Activated naive CD8-positive, alpha-beta T cell (primary cell): ENCODE results near the gene MRPL46.
A peak's percentile ranks its signal among the peaks of the same experiment; 100 is the strongest.

ENCODE experiments used
- H3K27ac Mint-ChIP-seq: one replicate; pipeline ENCODE4 v1.8.0; 2021; ENCODE audit warnings: mixed read lengths
- H3K27me3 Mint-ChIP-seq: one replicate; pipeline ENCODE4 v1.8.0; 2021; ENCODE audit warnings: mixed read lengths
- H3K36me3 Mint-ChIP-seq: one replicate; pipeline ENCODE4 v1.8.0; 2021; ENCODE audit warnings: mixed read lengths
- H3K4me1 Mint-ChIP-seq: one replicate; pipeline ENCODE4 v1.8.0; 2021; ENCODE audit warnings: low read depth, mixed read lengths
- H3K4me3 Mint-ChIP-seq: one replicate; pipeline ENCODE4 v1.8.0; 2021; ENCODE audit warnings: mild to moderate bottlenecking, mixed read lengths
- H3K9me3 Mint-ChIP-seq: one replicate; pipeline ENCODE4 v1.8.0; 2021; ENCODE audit warnings: low read depth, mixed read lengths

MRPL46 gene

GRCh38 chr15:88467935-88468528 lies 844 bp upstream of the MRPL46 start:
- Mint-ChIP-seq H3K9me3 (no peaks in the 10 kb centered on the region), H3K36me3 (peaks cover 6% of the 10 kb centered on the region)

GRCh38 chr15:88465633-88466224 lies 1.5 kb downstream of the MRPL46 start:
- Mint-ChIP-seq H3K27ac (peak overlapping the region; percentile 99), H3K4me1 (peaks cover 31% of the 10 kb centered on the region)

More at GRCh38 chr15:88467935-88468528, 844 bp upstream of the MRPL46 start:
- H3K27ac Mint-ChIP-seq = peak overlapping the region; percentile 99
- no peaks in the 10 kb centered on the region for H3K27me3 Mint-ChIP-seq
- peaks cover 35% of the 10 kb centered on the region for H3K4me1 Mint-ChIP-seq
- peak overlapping the region; percentile 96 for H3K4me3 Mint-ChIP-seq

GRCh38 chr15:88463870-88464532 lies 3.2 kb downstream of the MRPL46 start:
- Mint-ChIP-seq H3K36me3 (peaks cover 3% of the 10 kb centered on the region), H3K27ac (peak overlapping the region; percentile 2), H3K4me3 (no peak overlapping the region), H3K27me3 (no peaks in the 10 kb centered on the region), H3K9me3 (no peaks in the 10 kb centered on the region), H3K4me1 (peaks cover 31% of the 10 kb centered on the region)

More at GRCh38 chr15:88465633-88466224, 1.5 kb downstream of the MRPL46 start:
- H3K27me3 Mint-ChIP-seq = no peaks in the 10 kb centered on the region
- peak overlapping the region; percentile 96 for H3K4me3 Mint-ChIP-seq
- no peaks in the 10 kb centered on the region for H3K9me3 Mint-ChIP-seq
- peaks cover 3% of the 10 kb centered on the region for H3K36me3 Mint-ChIP-seq

GRCh38 chr15:88456733-88457132 lies 10.5 kb downstream of the MRPL46 start:
- H3K9me3 Mint-ChIP-seq = no peaks in the 10 kb centered on the region
- no peak overlapping the region for H3K27ac Mint-ChIP-seq
- no peaks in the 10 kb centered on the region for H3K27me3 Mint-ChIP-seq
- H3K36me3 Mint-ChIP-seq = no peaks in the 10 kb centered on the region
- no peak overlapping the region for H3K4me3 Mint-ChIP-seq
- H3K4me1 Mint-ChIP-seq = peaks cover 4% of the 10 kb centered on the region

- no peak overlapping the region for H3K27ac Mint-ChIP-seq
- H3K4me1 Mint-ChIP-seq = peaks cover 6% of the 10 kb centered on the region
- no peaks in the 10 kb centered on the region for H3K27me3 Mint-ChIP-seq
- no peak overlapping the region for H3K4me3 Mint-ChIP-seq
- no peaks in the 10 kb centered on the region for H3K36me3 Mint-ChIP-seq
- H3K9me3 Mint-ChIP-seq = no peaks in the 10 kb centered on the region
Observed at GRCh38 chr15:88454867-88455810, 12.0 kb downstream of the MRPL46 start.

- H3K36me3 Mint-ChIP-seq = no peaks in the 10 kb centered on the region
- H3K9me3 Mint-ChIP-seq = no peaks in the 10 kb centered on the region
- H3K27me3 Mint-ChIP-seq = peaks cover 3% of the 10 kb centered on the region
- H3K4me1 Mint-ChIP-seq = peaks cover 10% of the 10 kb centered on the region
- H3K4me3 Mint-ChIP-seq = no peak overlapping the region
- no peak overlapping the region for H3K27ac Mint-ChIP-seq
Observed at GRCh38 chr15:88454236-88454635, 13.0 kb downstream of the MRPL46 start.

- Mint-ChIP-seq H3K9me3 (no peaks in the 10 kb centered on the region), H3K36me3 (no peaks in the 10 kb centered on the region), H3K27me3 (peaks cover 3% of the 10 kb centered on the region), H3K4me3 (no peak overlapping the region), H3K4me1 (peaks cover 10% of the 10 kb centered on the region), H3K27ac (no peak overlapping the region)
Observed at GRCh38 chr15:88453651-88454050, 13.5 kb downstream of the MRPL46 start.

- peaks cover 7% of the 10 kb centered on the region for H3K27me3 Mint-ChIP-seq
- H3K36me3 Mint-ChIP-seq = no peaks in the 10 kb centered on the region
- no peak overlapping the region for H3K27ac Mint-ChIP-seq
- no peak overlapping the region for H3K4me3 Mint-ChIP-seq
- H3K9me3 Mint-ChIP-seq = no peaks in the 10 kb centered on the region
- H3K4me1 Mint-ChIP-seq = peaks cover 10% of the 10 kb centered on the region
Observed at GRCh38 chr15:88450125-88450798, 16.9 kb downstream of the MRPL46 start.

- Mint-ChIP-seq H3K4me1 (peaks cover 9% of the 10 kb centered on the region), H3K36me3 (no peaks in the 10 kb centered on the region), H3K4me3 (no peak overlapping the region), H3K27me3 (peaks cover 8% of the 10 kb centered on the region), H3K27ac (no peak overlapping the region), H3K9me3 (no peaks in the 10 kb centered on the region)
Observed at GRCh38 chr15:88449581-88449980, 17.6 kb downstream of the MRPL46 start.

GRCh38 chr15:88448991-88449461 lies 18.2 kb downstream of the MRPL46 start:
- Mint-ChIP-seq H3K27me3 (peaks cover 8% of the 10 kb centered on the region), H3K9me3 (peaks cover 1% of the 10 kb centered on the region), H3K4me3 (no peak overlapping the region), H3K36me3 (no peaks in the 10 kb centered on the region), H3K27ac (no peak overlapping the region), H3K4me1 (peaks cover 6% of the 10 kb centered on the region)

GRCh38 chr15:88447741-88448140 lies 19.4 kb downstream of the MRPL46 start:
- Mint-ChIP-seq H3K4me3 (no peak overlapping the region), H3K27ac (no peak overlapping the region), H3K27me3 (peaks cover 14% of the 10 kb centered on the region), H3K36me3 (no peaks in the 10 kb centered on the region), H3K4me1 (peaks cover 6% of the 10 kb centered on the region), H3K9me3 (peaks cover 14% of the 10 kb centered on the region)

- H3K4me3 Mint-ChIP-seq = no peak overlapping the region
- H3K27me3 Mint-ChIP-seq = peaks cover 14% of the 10 kb centered on the region
- H3K27ac Mint-ChIP-seq = no peak overlapping the region
- H3K4me1 Mint-ChIP-seq = peaks cover 6% of the 10 kb centered on the region
- peaks cover 15% of the 10 kb centered on the region for H3K9me3 Mint-ChIP-seq
- H3K36me3 Mint-ChIP-seq = no peaks in the 10 kb centered on the region
Observed at GRCh38 chr15:88447206-88447605, 20.0 kb downstream of the MRPL46 start.

GRCh38 chr15:88441076-88441730 lies 26.0 kb downstream of the MRPL46 start:
- peaks cover 15% of the 10 kb centered on the region for H3K9me3 Mint-ChIP-seq
- no peak overlapping the region for H3K4me3 Mint-ChIP-seq
- no peaks in the 10 kb centered on the region for H3K36me3 Mint-ChIP-seq
- peaks cover 31% of the 10 kb centered on the region for H3K27me3 Mint-ChIP-seq
- H3K4me1 Mint-ChIP-seq = no peaks in the 10 kb centered on the region
- H3K27ac Mint-ChIP-seq = no peak overlapping the region

- Mint-ChIP-seq H3K27ac (no peak overlapping the region), H3K9me3 (peaks cover 15% of the 10 kb centered on the region), H3K4me1 (no peaks in the 10 kb centered on the region), H3K4me3 (no peak overlapping the region), H3K27me3 (peaks cover 30% of the 10 kb centered on the region), H3K36me3 (no peaks in the 10 kb centered on the region)
Observed at GRCh38 chr15:88440021-88440420, 27.2 kb downstream of the MRPL46 start.
